H1 (cell line): ENCODE measurements around the gene GOLGA6B. TPM values are rescaled to one million over a fixed set of nuclear protein-coding genes. Genes with fewer than 3 reads are reported as not detected.

Source experiments
- CTCF ChIA-PET: fragments of 300-600 bp; sonication (Branson Sonifier 250); formaldehyde crosslinking; loops from one replicate; lab custom pipeline; 2021; ENCODE audit not compliant: partially characterized antibody; lab: Charles Lee
- POLR2A ChIA-PET: fragments of 300-600 bp; sonication (Branson Sonifier 250); formaldehyde crosslinking; loops from one replicate; lab custom pipeline; 2021; ENCODE audit warnings: inconsistent platforms; ENCODE audit not compliant: partially characterized antibody; lab: Charles Lee
- DNase-seq, 2 experiments: peaks; one replicate each; pipeline versions ENCODE4 v3.0.0 to v3.0.0-alpha.2; 2010 to 2022; ENCODE audit warnings: low spot score in 2 of 2, low read depth in 1 of 2, mixed read lengths in 1 of 2
- FAIRE-seq: peaks from 2 replicates; lab custom pipeline; 2011; peaks lifted over from hg19 to GRCh38; lab: Jason Lieb, UNC
- H2AFZ ChIP-seq: 2 replicates; pipeline ENCODE4 v1.8.1; 2012; ENCODE audit warnings: low read length, inconsistent platforms
- H2AK5ac ChIP-seq: 2 replicates; pipeline ENCODE4 v1.6.1; 2013; ENCODE audit warnings: low read depth, low read length
- H2BK120ac ChIP-seq: replicated peaks from 2 replicates; pipeline ENCODE3; 2013; ENCODE audit warnings: low read depth, low read length, inconsistent platforms
- H2BK12ac ChIP-seq: 2 replicates; pipeline ENCODE4 v1.6.1; 2013; ENCODE audit warnings: low read depth, low read length
- H2BK15ac ChIP-seq: 2 replicates; pipeline ENCODE4 v1.6.1; 2013; ENCODE audit warnings: low read length
- H2BK20ac ChIP-seq: 2 replicates; pipeline ENCODE4 v1.6.1; 2013; ENCODE audit warnings: low read length
- H2BK5ac ChIP-seq: 2 replicates; pipeline ENCODE4 v1.6.1; 2013; ENCODE audit warnings: low read depth, low read length
- H3K14ac ChIP-seq: 2 replicates; pipeline ENCODE4 v1.6.1; 2013; ENCODE audit warnings: inconsistent platforms; ENCODE audit not compliant: insufficient read length
- H3K18ac ChIP-seq: 2 replicates; pipeline ENCODE4 v1.6.1; 2013; ENCODE audit warnings: low read length; ENCODE audit errors: extremely low read depth
- H3K23ac ChIP-seq: 2 replicates; pipeline ENCODE4 v1.6.1; 2013; ENCODE audit warnings: inconsistent platforms; ENCODE audit not compliant: insufficient read length
- H3K23me2 ChIP-seq: 2 replicates; pipeline ENCODE4 v1.6.1; 2013; ENCODE audit warnings: low read depth, low read length
- H3K27ac ChIP-seq: 2 replicates; pipeline ENCODE4 v1.6.1; 2011; ENCODE audit warnings: low read depth, low read length, inconsistent platforms
- H3K27me3 ChIP-seq, 4 experiments: replicated peaks in 1 of 4; 1 replicate in 1 of 4; 2 replicates in 3 of 4; pipeline versions ENCODE4 v1.6.1 to v1.8.1; 2011 to 2013; ENCODE audit warnings: low read length in 3 of 4, mild to moderate bottlenecking in 3 of 4, inconsistent platforms in 2 of 4, mixed read lengths in 2 of 4, moderate library complexity in 1 of 4; ENCODE audit not compliant: control insufficient read depth in 3 of 4, insufficient read depth in 3 of 4; ENCODE audit errors: extremely low read depth in 1 of 4
- H3K36me3 ChIP-seq, 4 experiments: 2 replicates each; pipeline versions ENCODE4 v1.6.1 to v1.8.1; 2011 to 2013; ENCODE audit warnings: mild to moderate bottlenecking in 4 of 4, low read length in 3 of 4, moderate library complexity in 2 of 4, control low read depth in 1 of 4, inconsistent platforms in 1 of 4; ENCODE audit not compliant: insufficient read depth in 4 of 4, control insufficient read depth in 2 of 4
- H3K4ac ChIP-seq: replicated peaks from 2 replicates; pipeline ENCODE3; 2013; ENCODE audit warnings: low read length, low read depth, mixed read lengths, inconsistent platforms; ENCODE audit not compliant: insufficient read length
- H3K4me1 ChIP-seq, 4 experiments: replicated peaks in 1 of 4; 1 replicate in 1 of 4; 2 replicates in 3 of 4; pipeline versions ENCODE4 v1.6.1 to v1.8.1; 2011 to 2013; ENCODE audit warnings: low read length in 3 of 4, inconsistent platforms in 2 of 4, mixed read lengths in 1 of 4; ENCODE audit not compliant: insufficient read depth in 4 of 4, control insufficient read depth in 3 of 4
- H3K4me2 ChIP-seq, 2 experiments: 2 replicates each; pipeline versions ENCODE4 v1.6.1 to v1.8.1; 2011 to 2013; ENCODE audit warnings: low read depth in 2 of 2, low read length in 2 of 2, control low read depth in 1 of 2, inconsistent platforms in 1 of 2, mild to moderate bottlenecking in 1 of 2; ENCODE audit not compliant: insufficient read depth in 1 of 2
- H3K4me3 ChIP-seq, 4 experiments: fragments of 200-600, 300-600 bp in 1 of 4; sonication (generic), shearing (Covaris generic), sonication (Bioruptor Twin) in 1 of 4; 2 replicates each; pipeline versions ENCODE4 v1.5.1 to v1.8.1; 2011 to 2016; ENCODE audit warnings: low read length in 4 of 4, low read depth in 3 of 4, control low read depth in 2 of 4, inconsistent platforms in 2 of 4, mild to moderate bottlenecking in 2 of 4, mixed read lengths in 1 of 4, moderate library complexity in 1 of 4; ENCODE audit not compliant: insufficient read depth in 2 of 4; ENCODE audit errors: extremely low read depth in 1 of 4
- H3K56ac ChIP-seq: replicated peaks from 2 replicates; pipeline ENCODE3; 2013; ENCODE audit warnings: low read depth, mild to moderate bottlenecking, mixed read lengths, low read length, inconsistent platforms; ENCODE audit not compliant: insufficient read length
- H3K79me1 ChIP-seq: 2 replicates; pipeline ENCODE4 v1.6.1; 2013; ENCODE audit warnings: low read depth, low read length, control low read depth
- H3K79me2 ChIP-seq, 2 experiments: 2 replicates each; pipeline versions ENCODE4 v1.6.1 to v1.8.1; 2012 to 2013; ENCODE audit warnings: low read length in 2 of 2, mild to moderate bottlenecking in 2 of 2, inconsistent platforms in 1 of 2; ENCODE audit not compliant: insufficient read depth in 2 of 2, control insufficient read depth in 1 of 2
- H3K9ac ChIP-seq, 4 experiments: replicated peaks in 1 of 4; 1 replicate in 1 of 4; 2 replicates in 3 of 4; pipeline versions ENCODE4 v1.6.1 to v1.8.1; 2011 to 2013; ENCODE audit warnings: low read depth in 3 of 4, low read length in 3 of 4, control low read depth in 2 of 4, mild to moderate bottlenecking in 2 of 4, moderate library complexity in 2 of 4, inconsistent platforms in 1 of 4; ENCODE audit errors: extremely low read depth in 1 of 4
- H3K9me3 ChIP-seq, 2 experiments: 2 replicates each; pipeline versions ENCODE4 v1.6.1 to v1.8.1; 2012 to 2013; ENCODE audit warnings: mild to moderate bottlenecking in 2 of 2, moderate library complexity in 2 of 2, control low read depth in 1 of 2, inconsistent platforms in 1 of 2, low read depth in 1 of 2, low read length in 1 of 2, mixed read lengths in 1 of 2; ENCODE audit not compliant: insufficient read depth in 2 of 2
- H4K20me1 ChIP-seq, 2 experiments: replicated peaks in 1 of 2; 2 replicates each; pipeline versions ENCODE3 to v1.8.1; 2011 to 2013; ENCODE audit warnings: inconsistent platforms in 2 of 2, low read length in 2 of 2, mild to moderate bottlenecking in 1 of 2; ENCODE audit not compliant: insufficient read depth in 2 of 2, control insufficient read depth in 1 of 2
- H4K5ac ChIP-seq: 2 replicates; pipeline ENCODE4 v1.6.1; 2013; ENCODE audit warnings: low read length, low read depth, mixed read lengths, inconsistent platforms; ENCODE audit not compliant: insufficient read length
- H4K8ac ChIP-seq: 2 replicates; pipeline ENCODE4 v1.8.0; 2013; ENCODE audit warnings: mild to moderate bottlenecking, moderate library complexity, low read length, inconsistent platforms; ENCODE audit not compliant: insufficient read depth; ENCODE audit errors: extremely low read depth
- H4K91ac ChIP-seq: replicated peaks from 2 replicates; pipeline ENCODE3; 2013; ENCODE audit warnings: low read length, mixed read lengths, inconsistent platforms; ENCODE audit not compliant: insufficient read length
- CBX8 ChIP-seq: fragments of 300-800, 300-1000 bp; sonication (generic); IDR thresholded peaks from 2 replicates; pipeline ENCODE4 v1.7.1; 2016; ENCODE audit warnings: low read depth, low read length, borderline replicate concordance
- KDM1A ChIP-seq: fragments of 200-600, 300-600 bp; sonication (generic); IDR thresholded peaks from 2 replicates; pipeline ENCODE4 v1.7.1; 2016; ENCODE audit warnings: mild to moderate bottlenecking, low read length, borderline replicate concordance
- NRF1 ChIP-seq: IDR thresholded peaks from 2 replicates; pipeline ENCODE4 v1.6.1; 2011; ENCODE audit warnings: mild to moderate bottlenecking, low read depth, low read length, improper control_type of control experiment
- WGBS, 2 experiments: shearing (Covaris generic) in 1 of 2; methylation state at CpG; one replicate each; pipeline versions ENCODE4 v1.1.6 to v1.1.7; 2013 to 2015; ENCODE audit warnings: low lambda C conversion rate in 2 of 2, mixed read lengths in 2 of 2, inconsistent platforms in 1 of 2, low coverage in 1 of 2, missing lambda C conversion rate in 1 of 2; ENCODE audit not compliant: insufficient replicate concordance in 2 of 2, insufficient coverage in 1 of 2, insufficient read length in 1 of 2; ENCODE audit errors: extremely low coverage in 1 of 2, missing lambda C conversion rate in 1 of 2; 5-methylcytosine and 5-hydroxymethylcytosine counted together
- polyA plus RNA-seq, 7 experiments: library from polyadenylated mRNA; depleted of rRNA in 3 of 7; stranded (reverse) in 5 of 7; unstranded in 2 of 7; fragments of >200 nt in 5 of 7; fragments of 200-250 nt in 2 of 7; gene quantifications; 1 replicate in 5 of 7; 2 replicates in 1 of 7; 4 replicates in 1 of 7; pipeline versions ENCODE4 v1.2.1 to v1.2.3, GENCODE V29; 2011 to 2013; ENCODE audit warnings: missing spikeins in 2 of 7, mixed read lengths in 2 of 7
- total RNA-seq: library from RNA; stranded (reverse); fragmentation: NEBNext Ultra II Directional; extraction: Animal tissue kit (Norgen Biotek cat#: 25700); gene quantifications from 2 replicates; pipeline ENCODE4 v1.2.1, GENCODE V29; 2021

The GOLGA6B gene
- total and polyA plus RNA-seq, 2 of the 8 experiments (the other 6 are each of a cell fraction or from before 2014, with no cell fraction given): 0.09 TPM; not detected in 1

DNA sequence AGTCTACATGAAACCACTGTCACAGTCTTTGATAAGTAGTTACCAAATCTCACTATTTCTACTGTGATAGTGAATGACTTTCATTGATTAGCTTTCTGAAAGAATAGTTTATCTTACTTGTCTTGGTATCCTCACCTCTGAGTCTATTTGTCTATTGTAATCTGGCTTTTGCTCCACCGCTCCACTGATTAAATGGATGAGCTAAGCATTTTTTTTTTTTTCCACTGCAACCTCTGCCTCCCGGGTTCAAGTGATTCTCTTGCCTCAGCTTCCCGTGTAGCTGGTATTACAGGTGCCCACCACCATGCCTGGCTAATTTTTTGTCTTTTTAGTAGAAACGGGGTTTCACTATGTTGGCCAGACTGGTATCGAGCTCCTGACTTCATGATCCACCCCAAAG is 44.4 kb downstream of the GOLGA6B start:
- no peaks in the 10 kb centered on the region for H3K23me2 ChIP-seq
- H2AFZ ChIP-seq: no peak overlapping the region
- WGBS, 2 experiments: 89% methylated on average over 5 of the region's 5 CpGs; no CpG with 5 or more reads in 1 of the 2 experiments
- H2BK120ac ChIP-seq: no peak overlapping the region
- H3K27me3 ChIP-seq: no peaks in the 10 kb centered on the region
- peaks cover 0 to 6% of the 10 kb centered on the region in 2 experiments; a peak in 2 of 4 replicates for H3K79me2 ChIP-seq
- H2AK5ac ChIP-seq: no peak overlapping the region
- H3K4ac ChIP-seq: no peak overlapping the region
- DNase-seq (no peak), FAIRE-seq (no peak)
- ChIA-PET POLR2A (interaction anchor here (2.1 kb wide), 1 partner anchor 13 kb away, joined by 6 read pairs; the partner anchor contains the start of genes BBS4 and HIGD2B), CTCF (interaction anchor here (0.7 to 1.4 kb wide), 2 partner anchors 17 to 386 kb away, joined by 3 read pairs; no protein-coding TSS in a partner anchor)
- no peaks in the 10 kb centered on the region for H3K9me3 ChIP-seq
- no peaks in the 10 kb centered on the region for H3K36me3 ChIP-seq
- no peak overlapping the region for H2BK12ac ChIP-seq
- H3K79me1 ChIP-seq: no peaks in the 10 kb centered on the region
- no peak overlapping the region for H4K5ac ChIP-seq
- no peak overlapping the region for H4K8ac ChIP-seq
- no peak overlapping the region for H3K4me2 ChIP-seq
- no peak for TF ChIP-seq CBX8
- no peak for TF ChIP-seq KDM1A
- TF ChIP-seq NRF1: no peak
- TF ChIP-seq, all 59 proteins: peak for 0
- Histone ChIP-seq H2BK20ac (no peak overlapping the region), H4K91ac (no peak overlapping the region), H3K56ac (no peak overlapping the region), H3K9ac (no peak overlapping the region), H3K14ac (no peak overlapping the region), H3K4me3 (no peak overlapping the region), H4K20me1 (peaks cover 0 to 1% of the 10 kb centered on the region in 2 experiments), H3K18ac (no peak overlapping the region), H2BK15ac (no peak overlapping the region), H3K23ac (no peak overlapping the region), H2BK5ac (no peak overlapping the region), H3K4me1 (no peaks in the 10 kb centered on the region), H3K27ac (no peak overlapping the region)
